ENCODE measurements around the gene SRL. TPM values are rescaled to one million over a fixed set of nuclear protein-coding genes. Genes with fewer than 3 reads are reported as not detected.

Gene SRL
- total and polyA plus RNA-seq, 2 of the 13 experiments (the other 11 are each of a cell fraction or from before 2014, with no cell fraction given), result 0.05 TPM; not detected in 1

DNA sequence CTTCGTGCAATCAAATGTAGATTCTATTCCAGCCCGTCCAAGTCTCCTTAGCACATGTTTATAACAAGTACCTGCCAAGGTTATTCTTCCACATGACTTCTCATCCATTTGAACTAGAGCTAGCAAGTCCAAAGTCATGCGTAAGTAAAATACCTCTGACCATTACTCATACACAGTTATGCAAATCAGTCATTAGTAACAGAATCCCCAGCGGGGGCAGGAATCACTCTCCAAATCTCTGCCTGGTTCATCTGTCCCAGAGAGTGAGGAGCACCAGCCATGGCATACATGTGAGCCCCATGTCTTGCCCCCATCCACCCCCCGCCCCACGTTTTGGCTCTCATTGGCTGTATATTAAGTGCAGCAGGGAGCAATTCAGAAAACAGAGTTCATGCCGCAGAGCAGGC lies 27.7 kb downstream of the SRL start:
- no peak overlapping the region for H3K4me3 ChIP-seq (replicated peaks in 1 of 3; ENCODE audit: insufficient read depth in 1 of 3, low read depth in 2 of 3, low read length in 3 of 3)
- H3K27me3 ChIP-seq (ENCODE audit: control insufficient read depth in 1 of 2, insufficient read depth in 2 of 2, low read length in 2 of 2), result peaks cover 5 to 31% of the 10 kb centered on the region in 2 experiments; a peak in 4 of 5 replicates
- no peaks in the 10 kb centered on the region for H3K9me3 ChIP-seq (ENCODE audit: low read length)
- H3K9ac ChIP-seq (ENCODE audit: insufficient read depth, low read depth, low read length), result no peak overlapping the region
- peak; percentile 22; the same call in 2 of the 3 replicates for ATAC-seq
- H3K4me1 ChIP-seq (ENCODE audit: insufficient read depth, low read length), result peaks cover 41% of the 10 kb centered on the region
- intact Hi-C loops (cut with micrococcal nuclease; ENCODE audit: unreplicated experiment), result no loop called here
- POLR2A ChIA-PET, result interaction anchor here (1.2 to 2.0 kb wide), 2 partner anchors 30 to 39 kb away, joined by 3 to 10 read pairs; no protein-coding TSS in a partner anchor
- in situ Hi-C loops (cut with HindIII; ENCODE audit: extremely low pct_ligation_motif_present, low pct_unique_long_range_greater_than_20kb), result no loop called here
- CTCF ChIA-PET (ENCODE audit: low intra/inter-chr PET ratio, low total read pairs), result no interaction called here
- WGBS (ENCODE audit: low lambda C conversion rate), result 7% methylated on average over 4 of the region's 7 CpGs
- no peak overlapping the region for H3K27ac ChIP-seq (ENCODE audit: extremely low read length, insufficient read depth, low read length)
- no peaks in the 10 kb centered on the region for H3K36me3 ChIP-seq (replicated peaks in 1 of 2; ENCODE audit: control insufficient read depth in 1 of 2, insufficient read depth in 2 of 2, low read length in 2 of 2)
- H3K79me2 ChIP-seq (ENCODE audit: insufficient read depth, low read length), result no peaks in the 10 kb centered on the region
- H2AFZ ChIP-seq (ENCODE audit: low read length), result no peak overlapping the region
- 0 out of 2 replicates have a peak overlapping the region, but pooled peaks have one; percentile 5 for H3K4me2 ChIP-seq (ENCODE audit: low read depth, low read length)
- DNase-seq (ENCODE audit: low spot score), result peak; percentile 55
- BruUV-seq (replicated peaks), result no TSS peak
- no peak for TF ChIP-seq TFDP2 (CRISPR knock-in tag; IDR thresholded peaks at IDR 0.05)
- TF ChIP-seq SAP130 (CRISPR knock-in tag; IDR thresholded peaks at IDR 0.05; ENCODE audit: low read depth), result peak; percentile 38; the same call in 1 of the 2 replicates
- no peak for TF ChIP-seq ZNF790 (CRISPR knock-in tag; IDR thresholded peaks at IDR 0.05; ENCODE audit: borderline replicate concordance)
- TF ChIP-seq, protein P1, sequence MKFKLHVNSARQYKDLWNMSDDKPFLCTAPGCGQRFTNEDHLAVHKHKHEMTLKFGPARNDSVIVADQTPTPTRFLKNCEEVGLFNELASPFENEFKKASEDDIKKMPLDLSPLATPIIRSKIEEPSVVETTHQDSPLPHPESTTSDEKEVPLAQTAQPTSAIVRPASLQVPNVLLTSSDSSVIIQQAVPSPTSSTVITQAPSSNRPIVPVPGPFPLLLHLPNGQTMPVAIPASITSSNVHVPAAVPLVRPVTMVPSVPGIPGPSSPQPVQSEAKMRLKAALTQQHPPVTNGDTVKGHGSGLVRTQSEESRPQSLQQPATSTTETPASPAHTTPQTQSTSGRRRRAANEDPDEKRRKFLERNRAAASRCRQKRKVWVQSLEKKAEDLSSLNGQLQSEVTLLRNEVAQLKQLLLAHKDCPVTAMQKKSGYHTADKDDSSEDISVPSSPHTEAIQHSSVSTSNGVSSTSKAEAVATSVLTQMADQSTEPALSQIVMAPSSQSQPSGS (CRISPR knock-in tag; IDR thresholded peaks at IDR 0.05), result no peak
- TF ChIP-seq, protein P2, sequence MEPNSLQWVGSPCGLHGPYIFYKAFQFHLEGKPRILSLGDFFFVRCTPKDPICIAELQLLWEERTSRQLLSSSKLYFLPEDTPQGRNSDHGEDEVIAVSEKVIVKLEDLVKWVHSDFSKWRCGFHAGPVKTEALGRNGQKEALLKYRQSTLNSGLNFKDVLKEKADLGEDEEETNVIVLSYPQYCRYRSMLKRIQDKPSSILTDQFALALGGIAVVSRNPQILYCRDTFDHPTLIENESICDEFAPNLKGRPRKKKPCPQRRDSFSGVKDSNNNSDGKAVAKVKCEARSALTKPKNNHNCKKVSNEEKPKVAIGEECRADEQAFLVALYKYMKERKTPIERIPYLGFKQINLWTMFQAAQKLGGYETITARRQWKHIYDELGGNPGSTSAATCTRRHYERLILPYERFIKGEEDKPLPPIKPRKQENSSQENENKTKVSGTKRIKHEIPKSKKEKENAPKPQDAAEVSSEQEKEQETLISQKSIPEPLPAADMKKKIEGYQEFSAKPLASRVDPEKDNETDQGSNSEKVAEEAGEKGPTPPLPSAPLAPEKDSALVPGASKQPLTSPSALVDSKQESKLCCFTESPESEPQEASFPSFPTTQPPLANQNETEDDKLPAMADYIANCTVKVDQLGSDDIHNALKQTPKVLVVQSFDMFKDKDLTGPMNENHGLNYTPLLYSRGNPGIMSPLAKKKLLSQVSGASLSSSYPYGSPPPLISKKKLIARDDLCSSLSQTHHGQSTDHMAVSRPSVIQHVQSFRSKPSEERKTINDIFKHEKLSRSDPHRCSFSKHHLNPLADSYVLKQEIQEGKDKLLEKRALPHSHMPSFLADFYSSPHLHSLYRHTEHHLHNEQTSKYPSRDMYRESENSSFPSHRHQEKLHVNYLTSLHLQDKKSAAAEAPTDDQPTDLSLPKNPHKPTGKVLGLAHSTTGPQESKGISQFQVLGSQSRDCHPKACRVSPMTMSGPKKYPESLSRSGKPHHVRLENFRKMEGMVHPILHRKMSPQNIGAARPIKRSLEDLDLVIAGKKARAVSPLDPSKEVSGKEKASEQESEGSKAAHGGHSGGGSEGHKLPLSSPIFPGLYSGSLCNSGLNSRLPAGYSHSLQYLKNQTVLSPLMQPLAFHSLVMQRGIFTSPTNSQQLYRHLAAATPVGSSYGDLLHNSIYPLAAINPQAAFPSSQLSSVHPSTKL (CRISPR knock-in tag; IDR thresholded peaks at IDR 0.05), result 0 out of 2 replicates have a peak, but pooled peaks have one; percentile 12
- peak; percentile 60 for TF ChIP-seq FOSL2 (CRISPR knock-in tag; IDR thresholded peaks at IDR 0.05)
- FAIRE-seq, result no peak
- H4K20me1 ChIP-seq (ENCODE audit: insufficient read depth, low read length), result no peaks in the 10 kb centered on the region

Data from HepG2 (cell line).